WERI-Rb-1 (cell line): ENCODE measurements around the gene GBP3.
"Not testable (repeated sequence)": the region's sequence is repeated elsewhere in the genome, so short reads cannot be mapped to it uniquely, and the experiment has no call there.

Experiments
- DNase-seq: peaks from one replicate; pipeline ENCODE4 v3.0.0-alpha.2; 2020
- H3K27ac ChIP-seq: fragments of 250-450 bp; sonication (Bioruptor Pico); 2 replicates; pipeline ENCODE4 v1.5.1; 2020; ENCODE audit warnings: mild to moderate bottlenecking, moderate library complexity
- H3K27me3 ChIP-seq: fragments of 250-450 bp; sonication (Bioruptor Pico); 2 replicates; pipeline ENCODE4 v1.5.1; 2021; ENCODE audit warnings: mild to moderate bottlenecking, low read depth, moderate library complexity; ENCODE audit not compliant: insufficient read depth, severe bottlenecking
- H3K36me3 ChIP-seq: fragments of 250-450 bp; sonication (Bioruptor Pico); 2 replicates; pipeline ENCODE4 v1.5.1; 2020; ENCODE audit warnings: mild to moderate bottlenecking, moderate library complexity
- H3K4me3 ChIP-seq: 2 replicates; pipeline ENCODE4 v1.5.1; 2011; ENCODE audit warnings: low read depth, mild to moderate bottlenecking, control low read depth, low read length
- H3K9me3 ChIP-seq: fragments of 250-450 bp; sonication (Bioruptor Pico); 2 replicates; pipeline ENCODE4 v1.5.1; 2021; ENCODE audit warnings: mild to moderate bottlenecking, moderate library complexity; ENCODE audit not compliant: severe bottlenecking
- TF ChIP-seq, protein P1 (sequence below): IDR thresholded peaks from 2 replicates; pipeline ENCODE4 v1.5.1; 2011; ENCODE audit warnings: low read depth, mild to moderate bottlenecking, control low read depth, inconsistent platforms, low read length

GBP3 gene

DNA sequence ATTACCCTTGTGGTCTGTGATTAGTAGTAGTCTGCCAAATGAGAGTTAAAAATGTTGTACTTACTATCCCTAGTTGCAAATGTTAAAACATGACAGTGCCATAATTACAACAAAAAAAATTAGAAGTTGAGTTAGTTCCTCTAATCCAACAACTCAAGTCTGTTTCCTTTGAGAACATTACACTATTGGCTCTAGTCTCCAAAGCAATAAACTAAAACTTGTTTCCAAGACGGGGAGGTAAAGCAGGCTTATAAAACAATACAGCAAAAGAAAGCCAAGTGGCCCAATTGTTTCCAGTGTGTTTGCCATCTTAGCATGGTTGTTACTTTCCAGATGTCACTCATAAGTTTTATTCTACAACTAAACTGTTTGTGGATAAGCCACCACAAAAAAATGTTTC, 41.8 kb downstream of the GBP3 start:
- Histone ChIP-seq H3K36me3 (peaks cover 2% of the 10 kb centered on the region), H3K27me3 (no peaks in the 10 kb centered on the region), H3K9me3 (no peaks in the 10 kb centered on the region), H3K4me3 (no peak overlapping the region), H3K27ac (no peak overlapping the region)
- DNase-seq = no peak
- TF ChIP-seq, protein P1, sequence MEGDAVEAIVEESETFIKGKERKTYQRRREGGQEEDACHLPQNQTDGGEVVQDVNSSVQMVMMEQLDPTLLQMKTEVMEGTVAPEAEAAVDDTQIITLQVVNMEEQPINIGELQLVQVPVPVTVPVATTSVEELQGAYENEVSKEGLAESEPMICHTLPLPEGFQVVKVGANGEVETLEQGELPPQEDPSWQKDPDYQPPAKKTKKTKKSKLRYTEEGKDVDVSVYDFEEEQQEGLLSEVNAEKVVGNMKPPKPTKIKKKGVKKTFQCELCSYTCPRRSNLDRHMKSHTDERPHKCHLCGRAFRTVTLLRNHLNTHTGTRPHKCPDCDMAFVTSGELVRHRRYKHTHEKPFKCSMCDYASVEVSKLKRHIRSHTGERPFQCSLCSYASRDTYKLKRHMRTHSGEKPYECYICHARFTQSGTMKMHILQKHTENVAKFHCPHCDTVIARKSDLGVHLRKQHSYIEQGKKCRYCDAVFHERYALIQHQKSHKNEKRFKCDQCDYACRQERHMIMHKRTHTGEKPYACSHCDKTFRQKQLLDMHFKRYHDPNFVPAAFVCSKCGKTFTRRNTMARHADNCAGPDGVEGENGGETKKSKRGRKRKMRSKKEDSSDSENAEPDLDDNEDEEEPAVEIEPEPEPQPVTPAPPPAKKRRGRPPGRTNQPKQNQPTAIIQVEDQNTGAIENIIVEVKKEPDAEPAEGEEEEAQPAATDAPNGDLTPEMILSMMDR = no peak

DNA sequence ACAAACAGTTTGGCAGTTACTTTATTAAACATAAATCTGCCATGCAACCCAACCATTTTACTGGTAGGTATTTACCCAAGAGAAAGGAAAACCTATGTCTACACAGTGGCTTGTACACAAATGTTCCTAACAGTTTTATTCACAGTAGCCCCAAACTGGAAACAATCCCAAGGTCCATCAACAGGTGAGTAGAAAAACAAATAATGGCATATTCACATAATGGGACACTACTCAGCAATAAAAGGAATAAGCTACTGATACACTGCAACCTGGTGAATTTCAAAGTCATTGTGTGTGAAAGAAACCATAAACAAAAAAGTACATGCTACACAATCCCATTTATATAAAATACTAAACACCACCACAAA, 42.9 kb downstream of the GBP3 start:
- peaks cover 2% of the 10 kb centered on the region; the same call in 1 of the 2 replicates for H3K36me3 ChIP-seq
- H3K9me3 ChIP-seq = peaks cover 2% of the 10 kb centered on the region
- H3K27me3 ChIP-seq = no peaks in the 10 kb centered on the region
- no peak overlapping the region for H3K27ac ChIP-seq
- no peak for DNase-seq
- TF ChIP-seq, protein P1 = no peak
- H3K4me3 ChIP-seq = no peak overlapping the region

GRCh38 chr1:88979054-88979748, 43.5 kb downstream of the GBP3 start:
- DNase-seq = no peak
- no peaks in the 10 kb centered on the region for H3K27me3 ChIP-seq
- peaks cover 3% of the 10 kb centered on the region for H3K9me3 ChIP-seq
- H3K36me3 ChIP-seq = no peaks in the 10 kb centered on the region; the same call in 1 of the 2 replicates
- TF ChIP-seq, protein P1 = no peak
- H3K27ac ChIP-seq = no peak overlapping the region
- no peak overlapping the region for H3K4me3 ChIP-seq

- DNase-seq = no peak
- TF ChIP-seq, protein P1 = no peak
- no peak overlapping the region for H3K4me3 ChIP-seq
- H3K36me3 ChIP-seq = no peaks in the 10 kb centered on the region
- peaks cover 3% of the 10 kb centered on the region for H3K9me3 ChIP-seq
- H3K27ac ChIP-seq = no peak overlapping the region
- H3K27me3 ChIP-seq = no peaks in the 10 kb centered on the region
These were observed 46.4 kb downstream of the GBP3 start for GRCh38 chr1:88976235-88976634.

DNA sequence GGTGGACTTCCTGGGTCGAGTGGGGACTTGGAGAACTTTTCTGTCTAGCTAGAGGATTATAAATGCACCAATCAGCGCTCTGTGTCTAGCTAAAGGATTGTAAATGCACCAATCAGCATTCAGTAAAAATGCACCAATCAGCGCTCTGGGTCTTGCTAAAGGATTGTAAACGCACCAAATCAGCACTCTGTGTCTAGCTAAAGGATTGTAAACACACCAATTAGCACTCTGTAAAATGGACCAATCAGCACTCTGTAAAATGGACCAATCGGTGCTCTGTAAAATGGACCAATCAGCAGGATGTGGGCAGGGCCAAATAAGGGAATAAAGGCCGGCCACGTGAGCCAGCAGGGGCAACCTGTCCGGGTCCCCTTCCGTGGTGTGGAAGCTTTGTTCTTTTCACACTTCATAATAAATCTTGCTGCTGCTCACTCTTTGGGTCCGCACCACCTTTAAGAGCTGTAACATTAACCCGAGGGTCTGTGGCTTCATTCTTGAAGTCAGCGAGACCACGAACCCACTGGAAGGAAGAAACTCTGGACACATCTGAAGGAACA, 48.0 kb downstream of the GBP3 start:
- not testable (repeated sequence) for H3K36me3 ChIP-seq, H3K9me3 ChIP-seq, H3K27me3 ChIP-seq, H3K27ac ChIP-seq, H3K4me3 ChIP-seq, DNase-seq

DNA sequence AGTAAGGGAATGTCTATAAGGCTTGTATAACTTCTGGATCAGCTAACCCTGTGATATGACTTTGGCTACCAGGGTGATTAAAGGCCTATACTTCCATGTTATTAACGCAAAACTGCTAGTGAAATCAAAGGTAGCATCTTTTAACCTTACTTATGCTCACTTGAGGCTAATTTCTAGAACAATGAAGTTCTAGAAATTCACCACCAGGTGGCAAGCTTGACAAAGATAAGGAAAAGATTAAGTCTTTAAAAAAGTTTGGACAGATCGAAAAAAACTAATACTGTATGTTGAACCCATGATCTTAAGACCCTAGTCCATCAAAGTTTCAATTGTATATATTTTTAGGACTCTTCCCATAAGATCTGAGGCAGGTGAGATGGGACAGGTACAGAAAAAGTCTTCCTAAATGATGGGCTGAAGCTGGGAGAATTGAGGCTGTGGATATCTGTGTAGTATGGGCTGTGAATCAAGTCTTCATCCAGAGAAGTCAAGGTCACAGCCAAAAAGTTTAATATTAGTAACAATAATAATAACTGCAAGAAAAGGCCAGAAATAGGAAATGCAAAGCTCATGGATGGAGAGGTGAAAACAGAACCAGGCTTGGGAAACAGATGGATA, 49.0 kb downstream of the GBP3 start:
- H3K4me3 ChIP-seq = no peak overlapping the region

More for the DNA sequence above, 49.0 kb downstream of the GBP3 start:
- no peak overlapping the region for H3K27ac ChIP-seq
- H3K9me3 ChIP-seq = peaks cover 3% of the 10 kb centered on the region
- no peak for DNase-seq
- no peaks in the 10 kb centered on the region for H3K36me3 ChIP-seq
- H3K27me3 ChIP-seq = no peaks in the 10 kb centered on the region
- TF ChIP-seq, protein P1 = 0 out of 2 replicates have a peak, but pooled peaks have one; percentile 4
